C4-2B (cell line): ENCODE data around the gene RAB36.

Source experiments
- ZFX ChIP-seq: fragments of 450-650 bp; IDR thresholded peaks from 2 replicates; pipeline ENCODE4 v1.6.1; 2017
- TF ChIP-seq, protein P1 (sequence below): fragments of 450-650 bp; conservative IDR thresholded peaks from 2 replicates; pipeline ENCODE4 v1.5.1; 2017; ENCODE audit warnings: mild to moderate bottlenecking

DNA sequence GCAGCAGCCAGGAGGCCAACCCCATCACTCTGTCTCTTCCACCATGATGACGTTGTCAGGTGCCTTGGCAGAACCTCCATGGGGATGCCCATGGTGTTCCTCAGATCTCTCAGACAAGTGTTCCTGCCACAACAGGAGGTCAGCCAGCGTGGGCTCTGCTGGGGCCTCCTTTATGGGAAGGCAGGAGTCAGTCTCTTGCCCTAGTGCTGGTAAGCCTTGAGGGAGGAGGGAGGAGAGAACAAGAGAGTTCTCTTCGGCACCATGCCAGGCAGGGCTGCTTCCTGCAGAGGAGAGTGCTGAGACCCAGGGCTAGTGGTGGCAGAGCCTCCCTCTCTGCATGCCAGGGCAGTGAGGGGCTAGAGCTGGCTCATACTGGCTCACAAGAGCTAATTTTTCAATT lies 42.5 kb upstream of the RAB36 start:
- TF ChIP-seq, protein P1, sequence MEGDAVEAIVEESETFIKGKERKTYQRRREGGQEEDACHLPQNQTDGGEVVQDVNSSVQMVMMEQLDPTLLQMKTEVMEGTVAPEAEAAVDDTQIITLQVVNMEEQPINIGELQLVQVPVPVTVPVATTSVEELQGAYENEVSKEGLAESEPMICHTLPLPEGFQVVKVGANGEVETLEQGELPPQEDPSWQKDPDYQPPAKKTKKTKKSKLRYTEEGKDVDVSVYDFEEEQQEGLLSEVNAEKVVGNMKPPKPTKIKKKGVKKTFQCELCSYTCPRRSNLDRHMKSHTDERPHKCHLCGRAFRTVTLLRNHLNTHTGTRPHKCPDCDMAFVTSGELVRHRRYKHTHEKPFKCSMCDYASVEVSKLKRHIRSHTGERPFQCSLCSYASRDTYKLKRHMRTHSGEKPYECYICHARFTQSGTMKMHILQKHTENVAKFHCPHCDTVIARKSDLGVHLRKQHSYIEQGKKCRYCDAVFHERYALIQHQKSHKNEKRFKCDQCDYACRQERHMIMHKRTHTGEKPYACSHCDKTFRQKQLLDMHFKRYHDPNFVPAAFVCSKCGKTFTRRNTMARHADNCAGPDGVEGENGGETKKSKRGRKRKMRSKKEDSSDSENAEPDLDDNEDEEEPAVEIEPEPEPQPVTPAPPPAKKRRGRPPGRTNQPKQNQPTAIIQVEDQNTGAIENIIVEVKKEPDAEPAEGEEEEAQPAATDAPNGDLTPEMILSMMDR, result no peak
- no peak for TF ChIP-seq ZFX
